Dedifferentiated amniotic fluid mesenchymal stem cell (primary cell): ENCODE data around the gene NIM1K.
"Not testable (repeated sequence)": the region's sequence is repeated elsewhere in the genome, so short reads cannot be mapped to it uniquely, and the experiment has no call there.

ENCODE experiments used
- DNase-seq: peaks from one replicate; pipeline ENCODE4 v3.0.0-alpha.2; 2016; ENCODE audit errors: extremely low spot score

The NIM1K gene

GRCh38 chr5:43191740-43192557 lies at the start of gene NIM1K:
NIM1K (plus strand) TSS chr5:43192225; CDS start chr5:43245776, 53,551 bp downstream.
- no peak for DNase-seq

GRCh38 chr5:43145071-43145470 lies 47.0 kb upstream of the NIM1K start:
- no peak for DNase-seq

- DNase-seq: no peak
These were observed 45.1 kb upstream of the NIM1K start for GRCh38 chr5:43146958-43147357.

DNA sequence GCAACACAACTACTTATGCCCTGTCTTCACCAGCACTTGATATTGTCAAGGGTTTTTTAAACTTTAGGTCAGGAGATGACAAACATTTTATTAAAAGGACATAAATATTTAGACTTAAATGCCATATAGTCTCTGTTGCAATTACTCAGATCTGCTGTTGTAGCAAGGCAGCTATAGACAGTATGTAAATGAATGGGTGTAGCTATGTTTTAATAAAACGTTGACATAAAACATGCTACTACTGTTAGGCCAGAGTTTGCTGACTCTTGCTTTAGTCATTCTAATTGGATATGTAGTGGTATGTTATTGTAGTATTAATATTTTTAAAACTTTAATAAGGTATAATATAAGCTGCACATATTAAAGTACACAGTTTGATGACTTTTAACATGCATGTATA lies 43.6 kb upstream of the NIM1K start:
- no peak for DNase-seq

GRCh38 chr5:43149231-43149630 lies 42.8 kb upstream of the NIM1K start:
- no peak for DNase-seq

GRCh38 chr5:43150075-43150474 lies 42.0 kb upstream of the NIM1K start:
- DNase-seq: no peak

GRCh38 chr5:43150748-43151147 lies 41.3 kb upstream of the NIM1K start:
- DNase-seq: no peak

- no peak for DNase-seq
These were observed 39.1 kb upstream of the NIM1K start for GRCh38 chr5:43152946-43153345.

- no peak for DNase-seq
These were observed 37.6 kb upstream of the NIM1K start for GRCh38 chr5:43154469-43154868.

DNA sequence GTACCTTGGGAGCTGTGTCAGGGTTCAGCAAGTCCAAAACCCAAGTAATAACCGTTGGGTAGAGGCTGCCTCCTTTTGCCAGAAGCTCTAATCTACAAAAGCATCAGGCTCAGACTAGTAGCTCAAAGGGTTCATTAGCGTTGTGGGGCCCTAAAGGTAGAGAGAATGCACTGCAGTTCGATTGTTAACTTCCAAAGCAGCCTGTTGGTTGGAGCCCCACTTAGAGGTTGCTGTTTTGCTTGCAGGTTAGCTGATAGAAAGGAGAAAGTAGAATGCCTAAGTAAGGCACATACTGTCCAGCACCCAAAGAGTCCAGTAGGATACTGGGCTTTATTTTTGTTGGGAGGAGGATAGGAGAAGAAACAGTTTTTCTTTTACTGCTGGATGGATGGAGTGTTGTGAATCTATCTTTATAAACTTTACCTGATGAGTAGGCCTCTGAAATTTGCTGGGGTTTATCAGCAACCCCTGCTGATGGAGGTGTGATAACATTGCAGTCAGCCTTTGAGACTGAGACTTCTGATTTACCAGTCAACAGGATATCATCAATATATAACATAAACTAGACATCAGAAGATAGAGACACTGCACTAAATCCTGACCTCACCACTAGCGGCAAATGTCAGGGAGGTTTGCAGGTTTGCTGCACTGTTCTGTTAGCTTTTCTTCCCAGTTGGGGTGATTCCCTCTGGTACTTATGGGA lies 36.5 kb upstream of the NIM1K start:
- no peak for DNase-seq

DNA sequence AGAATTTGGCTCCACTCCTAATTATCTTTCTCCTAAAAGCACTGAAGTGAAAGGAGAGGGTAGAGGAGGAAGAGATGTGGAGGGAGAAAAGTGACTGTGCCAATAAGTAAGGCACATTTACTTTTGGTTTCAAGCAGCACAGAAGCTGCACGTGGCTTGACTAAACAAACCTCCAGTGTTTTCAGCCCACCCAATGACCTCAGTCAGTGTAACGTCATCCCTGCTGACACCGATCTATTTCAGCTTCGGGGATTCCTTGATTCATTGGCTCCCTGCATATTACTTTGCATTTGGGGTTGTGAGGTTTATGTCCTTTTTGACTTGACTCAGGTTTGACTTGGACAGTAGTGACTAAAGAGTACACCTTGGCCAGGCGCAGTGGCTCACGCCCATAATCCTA lies 35.6 kb upstream of the NIM1K start:
- DNase-seq: no peak

DNA sequence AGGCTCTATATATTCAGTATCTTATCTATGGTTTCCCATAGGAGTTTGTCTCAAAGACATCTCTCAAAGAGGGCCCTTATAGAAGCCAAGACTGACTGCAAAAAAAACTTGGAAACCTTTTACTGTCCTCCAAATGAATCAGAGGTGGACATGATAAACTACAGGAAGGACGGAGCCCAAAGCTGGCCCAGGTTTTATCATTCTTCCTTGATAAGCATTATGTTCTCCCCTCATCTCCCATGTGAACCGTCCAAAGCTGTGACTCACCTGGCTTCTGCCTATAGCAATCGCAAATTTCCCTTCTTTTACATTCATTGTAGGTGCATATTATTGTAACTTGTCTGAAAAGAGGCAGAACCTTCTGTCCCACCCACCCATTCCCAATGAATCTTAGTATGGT lies 35.0 kb upstream of the NIM1K start:
- DNase-seq: no peak

- DNase-seq: no peak
These were observed 30.8 kb upstream of the NIM1K start for GRCh38 chr5:43161244-43161643.

GRCh38 chr5:43164801-43165200 lies 27.2 kb upstream of the NIM1K start:
- DNase-seq: not testable (repeated sequence)

- no peak for DNase-seq
These were observed 26.7 kb upstream of the NIM1K start for GRCh38 chr5:43165323-43165722.

- no peak for DNase-seq
These were observed 23.9 kb upstream of the NIM1K start for GRCh38 chr5:43168175-43168574.

GRCh38 chr5:43171451-43171850 lies 20.6 kb upstream of the NIM1K start:
- DNase-seq: no peak

DNA sequence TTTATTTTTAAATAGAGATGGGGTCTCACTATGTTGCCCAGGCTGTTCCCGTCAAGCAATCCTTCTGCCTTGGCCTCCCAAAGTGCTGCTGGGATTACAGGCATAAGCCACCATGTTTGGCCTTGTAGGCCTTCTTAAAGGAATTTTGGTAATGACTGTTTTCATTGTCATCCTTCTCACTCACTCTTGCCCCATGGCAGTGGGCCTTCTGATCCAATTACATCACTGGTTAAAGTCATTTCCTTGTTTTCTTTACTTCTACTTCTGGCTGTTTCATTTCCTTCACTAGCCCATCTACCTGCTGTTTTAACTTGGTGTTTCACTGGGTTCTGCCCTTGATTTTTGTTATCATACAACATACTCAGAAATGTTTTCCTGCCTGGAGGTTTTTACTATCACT lies 20.1 kb upstream of the NIM1K start:
- DNase-seq: no peak

DNA sequence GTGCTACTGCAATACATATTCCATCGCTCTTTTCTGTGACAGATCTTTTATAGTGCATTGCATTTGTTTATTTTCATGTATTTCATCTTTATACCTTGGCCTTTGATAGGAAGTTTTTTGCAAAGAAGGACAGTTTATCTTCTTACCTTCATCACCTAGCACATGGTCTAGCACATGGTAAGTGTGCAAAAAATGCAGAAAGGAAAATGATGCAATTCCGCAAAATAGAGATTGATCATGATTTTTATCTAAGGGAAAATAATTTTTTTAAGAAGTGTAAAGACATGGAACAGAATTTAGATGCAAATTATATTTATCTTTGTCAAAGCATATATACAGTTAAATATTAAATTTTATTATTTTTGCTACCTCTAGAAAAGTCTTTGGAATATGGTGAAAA lies 19.2 kb upstream of the NIM1K start:
- no peak for DNase-seq

DNA sequence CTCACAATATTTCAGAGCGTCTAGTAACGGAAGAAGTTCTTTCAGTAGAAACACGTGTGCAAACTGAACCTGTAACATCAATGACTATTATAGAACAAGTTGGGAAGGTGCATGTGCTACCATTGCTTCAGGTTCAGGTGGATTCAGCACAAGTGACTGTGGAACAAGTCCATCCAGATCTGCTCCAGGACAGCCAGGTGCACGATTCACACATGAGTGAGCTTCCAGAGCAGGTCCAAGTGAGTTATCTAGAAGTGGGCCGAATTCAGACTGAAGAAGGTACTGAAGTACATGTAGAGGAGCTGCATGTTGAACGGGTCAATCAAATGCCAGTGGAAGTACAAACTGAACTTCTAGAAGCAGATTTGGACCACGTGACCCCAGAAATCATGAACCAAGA lies 17.4 kb upstream of the NIM1K start:
- DNase-seq: no peak

- DNase-seq: no peak
These were observed 12.2 kb upstream of the NIM1K start for GRCh38 chr5:43179836-43180235.

DNA sequence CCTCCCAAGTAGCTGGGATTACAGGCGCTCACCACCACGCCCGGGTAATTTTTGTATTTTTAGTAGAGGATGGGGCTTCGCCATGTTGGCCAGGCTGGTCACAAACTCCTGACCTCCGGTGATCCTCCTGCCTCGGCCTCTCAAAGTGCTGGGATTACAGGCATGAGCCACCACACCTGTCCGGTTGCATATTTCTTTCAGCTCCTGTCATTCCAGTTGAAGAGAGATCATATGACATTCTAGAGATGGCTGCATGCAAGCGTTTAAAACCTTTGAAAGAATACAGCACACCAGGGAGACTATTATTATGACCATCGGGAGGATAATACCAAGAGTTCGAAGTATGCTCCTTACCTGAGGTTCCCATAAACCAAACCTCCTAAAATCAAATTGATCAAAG lies 9.6 kb upstream of the NIM1K start:
- DNase-seq: no peak

GRCh38 chr5:43183101-43183500 lies 8.9 kb upstream of the NIM1K start:
- not testable (repeated sequence) for DNase-seq
